ENCODE data around the gene CARMIL1.

The CARMIL1 gene

DNA sequence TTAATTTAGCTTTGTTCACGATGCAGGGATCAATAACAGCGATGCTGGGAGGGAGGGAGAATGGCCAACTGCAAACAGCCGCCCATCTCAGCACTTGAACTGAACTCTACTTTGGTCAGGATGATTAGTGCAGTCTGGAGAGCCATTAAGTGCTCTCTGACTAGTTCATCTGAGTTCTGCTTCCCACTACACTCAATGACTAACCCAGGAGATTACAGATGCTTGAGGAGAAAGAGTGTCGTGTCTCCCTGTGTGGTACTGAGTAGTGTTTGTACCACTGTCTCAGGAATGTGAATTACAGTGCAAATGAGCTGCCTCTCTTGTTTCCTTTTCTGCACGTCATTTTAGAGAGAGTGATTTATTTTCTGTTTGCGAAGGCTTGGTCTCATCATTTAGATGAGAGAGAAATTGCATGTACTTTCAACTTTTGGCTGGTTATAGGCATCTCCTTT is 23.5 kb downstream of the CARMIL1 start:
- TF ChIP-seq, protein P1, sequence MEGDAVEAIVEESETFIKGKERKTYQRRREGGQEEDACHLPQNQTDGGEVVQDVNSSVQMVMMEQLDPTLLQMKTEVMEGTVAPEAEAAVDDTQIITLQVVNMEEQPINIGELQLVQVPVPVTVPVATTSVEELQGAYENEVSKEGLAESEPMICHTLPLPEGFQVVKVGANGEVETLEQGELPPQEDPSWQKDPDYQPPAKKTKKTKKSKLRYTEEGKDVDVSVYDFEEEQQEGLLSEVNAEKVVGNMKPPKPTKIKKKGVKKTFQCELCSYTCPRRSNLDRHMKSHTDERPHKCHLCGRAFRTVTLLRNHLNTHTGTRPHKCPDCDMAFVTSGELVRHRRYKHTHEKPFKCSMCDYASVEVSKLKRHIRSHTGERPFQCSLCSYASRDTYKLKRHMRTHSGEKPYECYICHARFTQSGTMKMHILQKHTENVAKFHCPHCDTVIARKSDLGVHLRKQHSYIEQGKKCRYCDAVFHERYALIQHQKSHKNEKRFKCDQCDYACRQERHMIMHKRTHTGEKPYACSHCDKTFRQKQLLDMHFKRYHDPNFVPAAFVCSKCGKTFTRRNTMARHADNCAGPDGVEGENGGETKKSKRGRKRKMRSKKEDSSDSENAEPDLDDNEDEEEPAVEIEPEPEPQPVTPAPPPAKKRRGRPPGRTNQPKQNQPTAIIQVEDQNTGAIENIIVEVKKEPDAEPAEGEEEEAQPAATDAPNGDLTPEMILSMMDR (IDR thresholded peaks at IDR 0.05; ENCODE audit: low read length, missing control alignments) = no peak
- DNase-seq (ENCODE audit: low read depth) = peak; percentile 72
- no peak overlapping the region for H3K4me3 ChIP-seq (replicated peaks; ENCODE audit: low read depth, low read length)

DNA sequence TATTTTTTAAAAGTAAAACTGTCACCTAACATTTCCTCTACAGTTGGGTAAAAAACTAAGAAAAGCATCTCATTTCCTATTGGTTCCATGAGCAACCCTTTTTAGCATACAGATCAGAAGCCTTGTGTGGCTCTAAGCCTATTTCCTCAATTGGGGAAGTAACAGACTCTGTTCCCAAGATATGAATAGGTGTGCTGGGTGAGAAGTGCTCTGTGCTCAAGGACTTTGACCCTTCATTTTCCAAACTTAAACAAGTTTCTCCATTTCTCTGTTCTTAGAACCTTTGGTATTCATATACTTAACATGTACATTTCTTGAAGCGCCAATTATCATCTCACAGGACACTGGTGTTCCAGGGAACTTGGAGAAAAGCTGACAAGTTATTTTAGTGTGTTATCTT is 24.1 kb downstream of the CARMIL1 start:
- TF ChIP-seq, protein P1 (IDR thresholded peaks at IDR 0.05; ENCODE audit: low read length, missing control alignments) = no peak
- H3K4me3 ChIP-seq (replicated peaks; ENCODE audit: low read depth, low read length) = no peak overlapping the region
- DNase-seq (ENCODE audit: low read depth) = no peak

DNA sequence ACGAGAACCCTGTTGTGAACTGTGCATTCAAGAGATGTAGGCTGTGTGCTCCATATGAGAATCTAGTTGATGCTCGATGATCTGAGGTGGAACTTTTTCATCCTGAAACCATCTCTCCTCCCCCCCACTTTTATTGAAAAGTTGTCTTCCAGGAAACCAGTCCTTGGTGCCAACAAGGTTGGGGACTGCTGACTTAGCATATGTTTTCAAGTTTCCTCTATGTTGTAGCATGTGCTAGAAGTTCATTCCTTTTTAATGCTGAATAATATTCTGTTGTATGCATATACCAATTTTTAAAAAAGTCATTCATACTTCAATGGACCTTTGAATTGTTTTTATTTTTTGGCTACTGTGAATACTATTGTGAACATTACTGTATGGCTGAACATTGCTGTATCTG is 27.2 kb downstream of the CARMIL1 start:
- TF ChIP-seq, protein P1 (IDR thresholded peaks at IDR 0.05; ENCODE audit: low read length, missing control alignments) = no peak
- H3K4me3 ChIP-seq (replicated peaks; ENCODE audit: low read depth, low read length) = no peak overlapping the region

DNA sequence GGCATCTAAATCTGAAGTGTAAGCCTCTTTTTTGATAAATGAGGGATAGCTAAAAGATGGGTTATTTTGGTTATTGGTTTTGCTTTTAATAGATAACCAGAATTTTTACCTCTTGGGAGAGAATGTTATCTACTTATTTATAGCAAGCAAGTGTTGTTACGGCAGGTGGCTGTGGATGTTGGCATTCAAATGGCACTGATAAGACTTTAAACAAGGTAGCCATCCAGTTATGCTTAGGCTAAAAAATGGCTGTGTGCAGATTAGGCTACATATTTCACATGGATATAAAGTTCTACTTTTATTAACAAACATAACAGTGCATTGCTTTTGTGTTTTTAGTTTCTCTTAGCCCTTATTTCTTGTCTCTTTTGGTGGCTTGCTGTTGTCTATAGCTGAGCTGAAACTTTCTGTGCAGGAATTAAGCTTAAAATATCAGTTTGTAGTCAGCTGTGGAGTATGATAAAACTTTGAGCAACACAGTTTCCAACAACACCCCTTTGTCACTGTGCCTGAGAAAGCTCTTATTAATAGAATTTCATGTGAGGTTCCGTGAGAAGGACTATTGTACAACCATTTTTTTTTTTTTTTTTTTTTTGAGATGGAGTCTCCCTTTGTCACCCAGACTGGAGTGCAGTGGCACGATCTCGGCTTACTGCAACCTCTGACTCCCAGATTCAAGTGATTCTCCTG is 28.8 kb downstream of the CARMIL1 start:
- no peak for DNase-seq (ENCODE audit: low read depth)
- H3K4me3 ChIP-seq (replicated peaks; ENCODE audit: low read depth, low read length) = no peak overlapping the region
- TF ChIP-seq, protein P1 (IDR thresholded peaks at IDR 0.05; ENCODE audit: low read length, missing control alignments) = no peak

More for the DNA sequence above, 27.2 kb downstream of the CARMIL1 start:
- no peak for DNase-seq (ENCODE audit: low read depth)

DNA sequence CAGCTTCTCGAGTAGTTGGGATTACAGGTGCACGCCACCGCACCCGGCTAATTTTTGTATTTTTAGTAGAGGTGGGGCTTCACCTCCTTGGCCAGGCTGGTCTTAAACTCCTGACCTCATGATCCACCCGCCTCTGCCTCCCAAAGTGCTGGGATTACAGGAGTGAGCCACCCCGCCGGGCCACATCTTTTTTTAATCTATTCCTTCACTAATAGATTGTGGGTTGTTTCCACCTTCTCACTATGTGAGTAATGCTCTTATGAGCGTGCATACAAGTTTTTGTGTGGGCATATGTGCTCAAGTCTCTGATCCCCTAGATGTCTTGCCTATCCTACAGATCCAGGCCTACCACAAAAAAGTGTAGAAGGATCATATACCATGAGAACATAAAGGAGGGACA is 30.7 kb downstream of the CARMIL1 start:
- no peak overlapping the region for H3K4me3 ChIP-seq (replicated peaks; ENCODE audit: low read depth, low read length)
- TF ChIP-seq, protein P1 (IDR thresholded peaks at IDR 0.05; ENCODE audit: low read length, missing control alignments) = no peak
- DNase-seq (ENCODE audit: low read depth) = no peak

DNA sequence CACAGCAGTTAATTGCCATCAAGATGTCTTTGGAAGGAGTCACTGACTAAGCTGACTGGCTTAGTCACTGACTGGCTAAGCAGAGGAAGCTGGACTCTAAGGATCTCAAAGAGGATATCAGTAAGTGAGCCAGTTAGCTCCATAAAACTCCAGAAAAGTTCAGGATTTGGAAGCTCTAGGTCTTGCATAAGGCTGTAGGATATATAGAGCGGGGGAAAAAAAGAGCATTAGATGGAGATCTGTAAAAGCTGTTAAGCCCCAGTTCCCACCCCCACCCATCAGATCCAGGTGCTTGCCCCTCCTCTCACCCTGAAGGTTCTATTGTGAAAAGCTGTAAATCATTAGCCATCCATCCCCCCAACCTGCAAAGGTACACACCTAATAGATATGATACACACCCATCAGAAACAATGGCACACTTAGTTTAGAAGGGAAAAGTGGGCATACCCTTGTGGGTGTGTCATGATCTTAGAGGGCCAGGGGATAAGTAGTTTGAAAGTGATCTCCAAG is 32.2 kb downstream of the CARMIL1 start:
- TF ChIP-seq, protein P1 (IDR thresholded peaks at IDR 0.05; ENCODE audit: low read length, missing control alignments) = no peak

More for the DNA sequence above, 32.2 kb downstream of the CARMIL1 start:
- no peak overlapping the region for H3K4me3 ChIP-seq (replicated peaks; ENCODE audit: low read depth, low read length)
- peak; percentile 42 for DNase-seq (ENCODE audit: low read depth)

Measured in fibroblast of pulmonary artery (primary cell).